ENCODE measurements around the gene KCNAB1. TPM values are rescaled to one million over a fixed set of nuclear protein-coding genes. Genes with fewer than 3 reads are reported as not detected.

The KCNAB1 gene
- total RNA-seq, 1 donor from 2014 or later: 2.1 TPM

DNA sequence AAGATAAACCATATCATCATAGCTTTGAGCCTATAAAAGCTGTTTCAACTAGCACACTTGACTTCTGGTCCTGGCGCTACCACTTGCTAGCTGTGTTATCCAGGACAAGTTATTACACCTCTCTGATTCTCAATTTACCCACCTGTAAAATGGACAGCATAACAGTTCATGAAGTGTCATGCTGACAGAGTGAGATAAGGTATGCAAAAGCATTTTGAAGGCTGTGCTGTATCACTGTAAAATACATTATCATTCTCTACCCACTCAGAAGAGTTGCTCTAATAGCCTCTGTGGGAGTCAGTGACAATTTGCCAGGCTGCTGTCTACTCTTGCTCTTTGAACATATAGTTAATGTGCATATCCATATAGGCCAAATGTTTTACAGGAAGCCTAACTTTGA, 341.5 kb downstream of the KCNAB1 start:
- Mint-ChIP-seq H3K9me3 (ENCODE audit: low read depth) (no peaks in the 10 kb centered on the region), H3K36me3 (ENCODE audit: insufficient read depth) (no peaks in the 10 kb centered on the region), H3K27me3 (no peaks in the 10 kb centered on the region), H3K4me1 (ENCODE audit: low read depth) (peaks cover 14% of the 10 kb centered on the region), H3K4me3 (ENCODE audit: low read depth) (no peak overlapping the region), H3K27ac (no peak overlapping the region)
- TF ChIP-seq, protein P1, sequence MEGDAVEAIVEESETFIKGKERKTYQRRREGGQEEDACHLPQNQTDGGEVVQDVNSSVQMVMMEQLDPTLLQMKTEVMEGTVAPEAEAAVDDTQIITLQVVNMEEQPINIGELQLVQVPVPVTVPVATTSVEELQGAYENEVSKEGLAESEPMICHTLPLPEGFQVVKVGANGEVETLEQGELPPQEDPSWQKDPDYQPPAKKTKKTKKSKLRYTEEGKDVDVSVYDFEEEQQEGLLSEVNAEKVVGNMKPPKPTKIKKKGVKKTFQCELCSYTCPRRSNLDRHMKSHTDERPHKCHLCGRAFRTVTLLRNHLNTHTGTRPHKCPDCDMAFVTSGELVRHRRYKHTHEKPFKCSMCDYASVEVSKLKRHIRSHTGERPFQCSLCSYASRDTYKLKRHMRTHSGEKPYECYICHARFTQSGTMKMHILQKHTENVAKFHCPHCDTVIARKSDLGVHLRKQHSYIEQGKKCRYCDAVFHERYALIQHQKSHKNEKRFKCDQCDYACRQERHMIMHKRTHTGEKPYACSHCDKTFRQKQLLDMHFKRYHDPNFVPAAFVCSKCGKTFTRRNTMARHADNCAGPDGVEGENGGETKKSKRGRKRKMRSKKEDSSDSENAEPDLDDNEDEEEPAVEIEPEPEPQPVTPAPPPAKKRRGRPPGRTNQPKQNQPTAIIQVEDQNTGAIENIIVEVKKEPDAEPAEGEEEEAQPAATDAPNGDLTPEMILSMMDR (IDR thresholded peaks at IDR 0.05; ENCODE audit: unreplicated experiment): no peak
- DNase-seq (ENCODE audit: low spot score, unreplicated experiment): no peak

GRCh38 chr3:156463123-156463522, 342.7 kb downstream of the KCNAB1 start:
- Mint-ChIP-seq H3K27me3 (no peaks in the 10 kb centered on the region), H3K36me3 (ENCODE audit: insufficient read depth) (no peaks in the 10 kb centered on the region), H3K9me3 (ENCODE audit: low read depth) (no peaks in the 10 kb centered on the region), H3K27ac (no peak overlapping the region), H3K4me1 (ENCODE audit: low read depth) (peaks cover 6% of the 10 kb centered on the region), H3K4me3 (ENCODE audit: low read depth) (no peak overlapping the region)
- TF ChIP-seq, protein P1 (IDR thresholded peaks at IDR 0.05; ENCODE audit: unreplicated experiment): no peak
- DNase-seq (ENCODE audit: low spot score, unreplicated experiment): no peak

DNA sequence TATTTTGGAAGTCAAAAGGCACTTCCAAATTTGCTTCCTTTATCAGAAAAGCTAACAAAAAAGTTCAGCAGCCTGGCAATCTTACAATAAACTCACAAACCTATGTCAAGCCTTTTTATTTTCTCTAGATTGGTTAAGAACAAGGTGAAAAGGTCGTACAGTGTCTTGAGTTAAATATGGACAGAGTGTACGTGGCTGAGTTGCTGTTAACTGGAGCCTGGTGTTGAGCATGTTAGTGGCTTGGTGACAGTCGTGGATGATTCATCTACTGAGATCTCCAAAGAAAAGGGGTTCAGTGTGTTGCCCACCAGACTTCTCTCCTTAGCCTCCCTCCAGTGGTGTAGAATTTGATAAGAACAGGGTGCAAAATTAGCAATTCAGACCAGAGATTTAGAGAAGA, 344.8 kb downstream of the KCNAB1 start:
- Mint-ChIP-seq H3K4me3 (ENCODE audit: low read depth) (no peak overlapping the region), H3K9me3 (ENCODE audit: low read depth) (no peaks in the 10 kb centered on the region), H3K36me3 (ENCODE audit: insufficient read depth) (no peaks in the 10 kb centered on the region), H3K27me3 (no peaks in the 10 kb centered on the region), H3K4me1 (ENCODE audit: low read depth) (peaks cover 9% of the 10 kb centered on the region), H3K27ac (no peak overlapping the region)
- DNase-seq (ENCODE audit: low spot score, unreplicated experiment): no peak
- TF ChIP-seq, protein P1 (IDR thresholded peaks at IDR 0.05; ENCODE audit: unreplicated experiment): no peak

DNA sequence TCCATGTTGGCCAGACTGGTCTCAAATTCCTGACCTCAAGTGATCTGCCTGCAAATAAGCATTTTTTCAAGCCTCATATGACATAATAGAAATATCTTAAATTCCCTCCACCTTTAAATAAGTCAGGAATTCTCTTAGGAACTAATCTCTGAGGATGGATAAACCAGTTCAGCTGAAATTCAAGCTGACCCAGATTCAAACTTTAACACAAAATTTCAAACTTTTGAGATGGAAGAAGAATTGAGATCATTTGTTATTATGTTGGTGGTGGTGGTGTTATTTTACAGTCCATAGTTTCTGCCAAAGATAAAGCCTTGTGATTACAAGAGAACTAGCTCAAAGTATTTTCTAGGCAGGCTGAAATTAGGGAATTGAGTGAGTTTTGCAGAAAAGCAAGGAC, 349.1 kb downstream of the KCNAB1 start:
- Mint-ChIP-seq H3K36me3 (ENCODE audit: insufficient read depth) (no peaks in the 10 kb centered on the region), H3K4me3 (ENCODE audit: low read depth) (no peak overlapping the region), H3K4me1 (ENCODE audit: low read depth) (peaks cover 8% of the 10 kb centered on the region), H3K27ac (no peak overlapping the region), H3K9me3 (ENCODE audit: low read depth) (no peaks in the 10 kb centered on the region), H3K27me3 (peaks cover 4% of the 10 kb centered on the region)
- TF ChIP-seq, protein P1 (IDR thresholded peaks at IDR 0.05; ENCODE audit: unreplicated experiment): no peak
- DNase-seq (ENCODE audit: low spot score, unreplicated experiment): no peak

DNA sequence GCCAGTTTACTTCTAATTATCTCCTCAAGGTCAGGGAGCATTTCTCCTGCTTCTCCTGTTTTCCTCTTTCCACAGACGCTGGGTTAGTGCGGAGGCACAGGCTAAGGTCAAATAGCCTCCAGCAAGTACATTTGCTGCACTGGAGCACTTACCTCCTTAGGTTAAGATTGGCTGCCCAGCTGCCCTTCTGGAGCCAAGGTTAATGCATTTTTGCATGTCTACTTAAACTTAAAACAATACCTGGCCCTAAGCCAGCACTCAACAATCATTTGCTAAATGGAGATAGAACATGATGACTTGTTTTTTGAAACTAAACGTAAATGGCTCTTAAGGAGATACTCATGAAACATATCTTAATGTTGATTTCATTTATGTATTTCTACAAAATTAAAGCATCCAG, 351.1 kb downstream of the KCNAB1 start:
- H3K27ac Mint-ChIP-seq: no peak overlapping the region
- no peaks in the 10 kb centered on the region for H3K9me3 Mint-ChIP-seq (ENCODE audit: low read depth)
- DNase-seq (ENCODE audit: low spot score, unreplicated experiment): no peak
- H3K27me3 Mint-ChIP-seq: peaks cover 7% of the 10 kb centered on the region
- no peaks in the 10 kb centered on the region for H3K36me3 Mint-ChIP-seq (ENCODE audit: insufficient read depth)
- TF ChIP-seq, protein P1 (IDR thresholded peaks at IDR 0.05; ENCODE audit: unreplicated experiment): no peak
- peaks cover 6% of the 10 kb centered on the region for H3K4me1 Mint-ChIP-seq (ENCODE audit: low read depth)
- H3K4me3 Mint-ChIP-seq (ENCODE audit: low read depth): no peak overlapping the region

Data from progenitor cell of endocrine pancreas (in vitro differentiated cells).